Sigmoid colon (tissue), 7 donors: ENCODE results near the gene PRXL2B. TPM values are rescaled to one million over a fixed set of nuclear protein-coding genes. Genes with fewer than 3 reads are reported as not detected.

ENCODE experiments used
- DNase-seq: peaks from one replicate; pipeline ENCODE4 v3.0.0-alpha.2; 2019
- H3K27ac ChIP-seq, 4 donors: fragments of 200-600 bp; sonication (generic); one replicate each; pipeline ENCODE4 v1.5.1; 2016 to 2019; ENCODE audit warnings: mild to moderate bottlenecking in 1 of 4
- H3K27me3 ChIP-seq, 3 donors: fragments of 200-600 bp; sonication (generic); one replicate each; pipeline ENCODE4 v1.5.1; 2019; ENCODE audit warnings: mild to moderate bottlenecking in 1 of 3
- H3K36me3 ChIP-seq, 4 donors: fragments of 200-600 bp; sonication (generic); one replicate each; pipeline ENCODE4 v1.5.1; 2016 to 2019
- H3K4me1 ChIP-seq, 4 donors: fragments of 200-600 bp; sonication (generic); one replicate each; pipeline ENCODE4 v1.5.1; 2017 to 2019
- H3K4me3 ChIP-seq, 4 donors: fragments of 200-600 bp; sonication (generic); one replicate each; pipeline ENCODE4 v1.5.1; 2017 to 2019; ENCODE audit warnings: mild to moderate bottlenecking in 2 of 4, moderate library complexity in 1 of 4
- H3K9me3 ChIP-seq, 4 donors: fragments of 200-600 bp in 3 of 4; sonication (generic) in 3 of 4; one replicate each; pipeline versions ENCODE4 v1.5.1 to v1.6.1; 2013 to 2019
- EP300 ChIP-seq, 4 donors: sonication (generic); formaldehyde crosslinking; IDR thresholded peaks; one replicate each; pipeline ENCODE4 v1.6.1; 2017; ENCODE audit warnings: antibody characterized with exemption in 4 of 4
- POLR2A ChIP-seq, 2 donors: fragments of 450-650 bp; IDR thresholded peaks; one replicate each; pipeline ENCODE4 v1.6.1; 2016; ENCODE audit warnings: antibody characterized with exemption in 2 of 2, mild to moderate bottlenecking in 2 of 2, moderate library complexity in 2 of 2
- POLR2AphosphoS5 ChIP-seq, 4 donors: sonication (generic); formaldehyde crosslinking; IDR thresholded peaks; one replicate each; pipeline ENCODE4 v1.6.1; 2017; ENCODE audit warnings: antibody characterized with exemption in 4 of 4
- WGBS, 2 donors: extraction: QIAGEN DNeasy Blood & Tissue Kit; methylation state at CpG; one replicate each; pipeline ENCODE4 v1.1.7; 2013; 5-methylcytosine and 5-hydroxymethylcytosine counted together
- intact Hi-C: fragments of 100-400 bp; cut with DNase I; formaldehyde crosslinking; loops from one replicate; pipeline ENCODE4 v1.15.1; 2023
- polyA plus RNA-seq, 3 donors: library from polyadenylated mRNA; stranded (reverse); fragments of 200-250 nt; gene quantifications; one replicate each; pipeline ENCODE4 v1.2.3, GENCODE V29; 2013
- total RNA-seq, 4 donors: library from RNA; depleted of rRNA; stranded (reverse); fragments of >200 nt; gene quantifications; one replicate each; pipeline ENCODE4 v1.1.0, GENCODE V29; 2016
- TF ChIP-seq, protein P1 (sequence below), 4 experiments: fragments of 450-650 bp in 3 of 4; fragments of 200-600 bp in 1 of 4; IDR thresholded peaks; one replicate each; pipeline ENCODE4 v1.5.1; 2016 to 2019; ENCODE audit warnings: antibody characterized with exemption in 4 of 4, mild to moderate bottlenecking in 3 of 4, moderate library complexity in 2 of 4
- donor health status: healthy with polysubstance abuse.
- donor health status: Bipolar disorder and iron deficiency.
- donor health status: healthy.

Gene PRXL2B
- total and polyA plus RNA-seq, 7 donors, result 8.6 to 53.2 (median 18.2) TPM

GRCh38 chr1:2561446-2561845 is 25.1 kb upstream of the PRXL2B start:
- intact Hi-C loops, result no loop called here
- Histone ChIP-seq H3K4me1 (peaks cover 0 to 25% (median 23%) of the 10 kb centered on the region in 4 donors), H3K9me3 (no peaks in the 10 kb centered on the region), H3K36me3 (peaks cover 5 to 58% (median 12%) of the 10 kb centered on the region in 4 donors), H3K27me3 (peaks cover 0 to 9% (median 7%) of the 10 kb centered on the region in 3 donors), H3K4me3 (no peak overlapping the region), H3K27ac (no peak overlapping the region)
- TF ChIP-seq EP300 (IDR thresholded peaks at IDR 0.05) (no peak), POLR2A (IDR thresholded peaks at IDR 0.05) (no peak), POLR2AphosphoS5 (IDR thresholded peaks at IDR 0.05) (no peak)
- TF ChIP-seq, protein P1, sequence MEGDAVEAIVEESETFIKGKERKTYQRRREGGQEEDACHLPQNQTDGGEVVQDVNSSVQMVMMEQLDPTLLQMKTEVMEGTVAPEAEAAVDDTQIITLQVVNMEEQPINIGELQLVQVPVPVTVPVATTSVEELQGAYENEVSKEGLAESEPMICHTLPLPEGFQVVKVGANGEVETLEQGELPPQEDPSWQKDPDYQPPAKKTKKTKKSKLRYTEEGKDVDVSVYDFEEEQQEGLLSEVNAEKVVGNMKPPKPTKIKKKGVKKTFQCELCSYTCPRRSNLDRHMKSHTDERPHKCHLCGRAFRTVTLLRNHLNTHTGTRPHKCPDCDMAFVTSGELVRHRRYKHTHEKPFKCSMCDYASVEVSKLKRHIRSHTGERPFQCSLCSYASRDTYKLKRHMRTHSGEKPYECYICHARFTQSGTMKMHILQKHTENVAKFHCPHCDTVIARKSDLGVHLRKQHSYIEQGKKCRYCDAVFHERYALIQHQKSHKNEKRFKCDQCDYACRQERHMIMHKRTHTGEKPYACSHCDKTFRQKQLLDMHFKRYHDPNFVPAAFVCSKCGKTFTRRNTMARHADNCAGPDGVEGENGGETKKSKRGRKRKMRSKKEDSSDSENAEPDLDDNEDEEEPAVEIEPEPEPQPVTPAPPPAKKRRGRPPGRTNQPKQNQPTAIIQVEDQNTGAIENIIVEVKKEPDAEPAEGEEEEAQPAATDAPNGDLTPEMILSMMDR (IDR thresholded peaks at IDR 0.05), result no peak
- 78 to 92% methylated on average over 11 of the region's 11 CpGs for WGBS, 2 donors
- DNase-seq, result no peak

DNA sequence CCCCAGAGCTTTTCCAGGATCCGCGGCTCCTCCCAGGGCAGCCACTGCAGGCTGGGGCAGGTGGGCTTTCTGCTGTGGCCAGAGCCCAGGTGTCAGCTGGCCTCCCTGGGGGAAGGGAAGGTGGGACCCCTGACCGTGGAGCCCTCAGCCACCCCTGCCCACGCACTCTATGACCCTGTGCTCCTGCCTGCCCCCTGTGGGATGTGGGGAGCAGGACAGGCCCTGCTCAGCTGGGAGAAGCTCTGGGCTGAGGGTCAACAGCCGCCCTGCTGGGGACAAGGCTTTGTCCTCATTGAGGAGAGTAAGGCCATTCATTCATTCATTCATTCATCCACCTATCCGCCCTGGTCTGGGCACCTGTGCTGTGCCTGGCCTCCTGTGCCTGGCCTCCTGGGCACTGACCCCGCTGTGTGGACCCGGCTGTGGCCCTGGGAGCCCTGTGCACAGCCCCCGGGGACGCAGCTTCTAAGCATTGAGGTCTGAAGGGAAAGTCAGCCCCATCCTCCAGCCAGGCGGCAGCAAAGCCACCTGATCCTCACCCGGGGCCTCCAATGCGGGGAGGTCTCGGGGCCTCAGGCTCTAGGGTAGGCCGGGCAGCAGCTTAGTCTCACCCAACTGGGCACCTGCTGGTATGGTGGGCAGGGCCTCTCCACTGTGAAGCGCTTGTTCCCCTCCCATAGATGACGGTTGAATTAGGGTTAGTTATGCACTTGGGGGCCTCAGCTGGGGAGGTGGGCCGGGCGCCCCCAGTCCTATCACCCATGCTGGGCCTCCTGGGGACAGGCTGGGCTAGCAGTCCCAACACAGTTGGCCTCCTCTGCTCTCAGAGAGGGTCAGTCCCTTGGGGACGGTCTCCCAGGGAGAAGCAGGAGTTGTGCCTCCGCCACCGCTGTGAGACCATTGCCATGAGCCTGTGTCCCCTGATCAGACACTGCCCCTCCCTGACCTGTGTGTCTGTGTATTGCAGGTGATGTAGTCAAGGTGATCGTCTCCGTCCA is 24.4 kb upstream of the PRXL2B start:
- no peak for DNase-seq
- Histone ChIP-seq H3K9me3 (no peaks in the 10 kb centered on the region), H3K4me1 (peaks cover 0 to 19% (median 16%) of the 10 kb centered on the region in 4 donors), H3K4me3 (no peak overlapping the region), H3K27ac (no peak overlapping the region), H3K27me3 (peaks cover 0 to 16% (median 15%) of the 10 kb centered on the region in 3 donors), H3K36me3 (peaks cover 5 to 58% (median 12%) of the 10 kb centered on the region in 4 donors)
- intact Hi-C loops, result no loop called here
- WGBS, 2 donors, result 84 to 91% methylated on average over 24 of the region's 24 CpGs
- TF ChIP-seq POLR2AphosphoS5 (IDR thresholded peaks at IDR 0.05), result no peak
- TF ChIP-seq, protein P1 (IDR thresholded peaks at IDR 0.05), result peak in 1 of 4 experiments; percentile 11

GRCh38 chr1:2563205-2563604 is 23.4 kb upstream of the PRXL2B start:
- H3K9me3 ChIP-seq, result no peaks in the 10 kb centered on the region
- no peak overlapping the region for H3K27ac ChIP-seq
- H3K4me3 ChIP-seq, result no peak overlapping the region
- peaks cover 5 to 52% (median 11%) of the 10 kb centered on the region in 4 donors for H3K36me3 ChIP-seq
- peaks cover 0 to 22% (median 18%) of the 10 kb centered on the region in 3 donors for H3K27me3 ChIP-seq
- WGBS, 2 donors, result 89% methylated on average over 18 of the region's 18 CpGs
- TF ChIP-seq, protein P1 (IDR thresholded peaks at IDR 0.05), result no peak
- TF ChIP-seq POLR2AphosphoS5 (IDR thresholded peaks at IDR 0.05), result no peak
- no peak for TF ChIP-seq POLR2A (IDR thresholded peaks at IDR 0.05)
- TF ChIP-seq EP300 (IDR thresholded peaks at IDR 0.05), result no peak
- H3K4me1 ChIP-seq, result peaks cover 0 to 9% (median 7%) of the 10 kb centered on the region in 4 donors
- intact Hi-C loops, result no loop called here
- no peak for DNase-seq

DNA sequence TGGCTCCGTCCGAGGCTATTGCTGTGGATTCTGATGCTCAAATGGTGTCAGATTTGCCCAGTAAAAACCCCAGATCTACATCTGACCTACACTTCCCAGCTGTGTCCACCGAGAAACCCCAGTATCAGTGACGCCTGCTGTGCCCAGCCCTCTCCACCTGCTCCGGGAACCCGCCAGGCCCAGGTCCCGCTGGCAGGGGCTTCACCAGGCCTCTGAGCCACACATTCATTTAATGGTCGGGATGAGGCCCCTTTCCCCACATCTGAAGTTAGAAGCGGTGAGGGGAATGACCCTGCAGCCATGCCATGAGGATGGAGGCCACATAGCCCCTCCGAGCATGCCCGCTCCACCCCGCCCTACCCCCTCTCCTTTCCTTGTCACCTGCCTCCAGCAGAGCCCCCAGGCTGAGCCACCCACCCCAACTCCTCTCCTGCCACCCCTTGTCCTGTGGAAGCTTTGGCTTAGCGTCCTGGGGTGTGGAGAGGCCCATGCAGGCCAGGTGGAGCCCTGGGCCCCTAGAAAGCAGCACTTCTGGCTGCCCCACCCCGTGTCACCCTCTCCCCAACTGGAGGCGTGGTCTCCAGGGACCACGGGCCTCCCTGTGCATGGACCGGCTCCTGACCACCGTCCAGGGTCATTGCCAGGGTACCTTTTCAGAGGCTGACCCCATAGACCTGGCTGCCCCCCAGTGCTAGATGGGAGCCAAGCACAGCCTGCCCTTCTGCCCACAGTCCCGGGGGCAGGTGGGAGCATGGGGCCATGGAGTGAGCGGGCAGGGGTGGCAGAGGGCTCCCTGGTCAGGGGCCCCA is 22.4 kb upstream of the PRXL2B start:
- intact Hi-C loops, result no loop called here
- no peaks in the 10 kb centered on the region for H3K4me1 ChIP-seq
- TF ChIP-seq POLR2A (IDR thresholded peaks at IDR 0.05) (no peak), EP300 (IDR thresholded peaks at IDR 0.05) (no peak), POLR2AphosphoS5 (IDR thresholded peaks at IDR 0.05) (no peak)
- no peak overlapping the region for H3K27ac ChIP-seq
- no peak for DNase-seq
- H3K4me3 ChIP-seq, result no peak overlapping the region
- no peaks in the 10 kb centered on the region for H3K9me3 ChIP-seq
- H3K36me3 ChIP-seq, result peaks cover 0 to 42% (median 9%) of the 10 kb centered on the region in 4 donors
- peaks cover 0 to 32% (median 18%) of the 10 kb centered on the region in 3 donors for H3K27me3 ChIP-seq
- WGBS, 2 donors, result 69 to 83% methylated on average over 20 of the region's 20 CpGs
